Stimulated activated CD4-positive, alpha-beta T cell treated with anti-CD3 and anti-CD28 coated beads, Interleukin-1b, Interleukin-23, amount 100 ng/mL, for 24 hours (primary cell): Measurements from ENCODE around the gene LBHD2.
"Not testable (repeated sequence)": the region's sequence is repeated elsewhere in the genome, so short reads cannot be mapped to it uniquely, and the experiment has no call there.

Experiments
- DNase-seq, 4 experiments: peaks; one replicate each; pipeline ENCODE4 v3.0.0-alpha.2; 2020; ENCODE audit warnings: low read depth in 4 of 4, low spot score in 1 of 4

Gene LBHD2

DNA sequence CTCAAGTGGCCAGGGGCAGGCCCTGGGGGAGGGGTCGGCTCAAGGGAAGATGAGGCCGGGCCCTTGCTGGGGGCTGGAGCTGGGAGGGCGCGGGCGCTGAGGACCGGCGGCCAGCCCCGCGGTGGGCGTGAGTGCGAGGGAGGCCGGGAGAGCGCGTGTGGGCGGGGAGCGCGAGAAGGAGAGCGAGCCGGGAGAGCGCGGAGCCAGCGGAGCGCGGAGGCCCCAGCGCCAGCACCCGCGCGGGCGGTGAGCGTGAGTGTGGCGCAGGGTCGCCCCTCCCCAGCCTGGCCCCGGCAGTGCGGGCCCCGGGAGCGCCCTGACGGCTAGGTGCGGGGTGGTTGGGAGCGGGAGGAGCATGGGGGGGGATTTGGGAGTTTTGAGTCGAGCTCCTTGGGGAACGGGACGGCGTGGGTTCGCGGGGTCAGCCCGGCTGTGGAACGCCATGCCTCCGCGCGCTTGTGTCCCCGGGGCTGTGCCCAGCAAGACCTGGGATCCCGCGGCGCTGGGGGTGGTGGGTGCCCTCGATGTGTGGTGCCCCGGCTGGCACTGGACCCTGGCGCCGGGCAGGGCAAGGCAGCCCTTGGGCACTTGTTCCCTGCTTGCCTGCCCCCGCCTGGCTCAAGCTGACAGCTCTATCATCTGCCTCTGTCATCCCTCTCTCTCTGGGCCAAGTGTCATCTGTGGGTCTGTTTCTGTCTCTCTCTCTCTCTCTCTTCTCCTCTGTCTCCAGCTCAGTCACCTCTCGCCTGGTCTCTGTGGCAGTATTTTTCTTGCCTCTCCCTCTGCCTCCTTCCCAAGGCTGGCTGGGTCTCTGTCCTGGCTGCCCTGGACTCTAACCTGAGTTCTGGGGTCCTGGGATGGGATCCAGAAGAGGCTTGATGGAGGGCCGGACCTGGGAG lies at the start of gene LBHD2:
TSS of gene LBHD2 (plus strand) at position 190 of the 899 bp plus-strand sequence. CDS start 1,803 bp downstream, outside the sequence.
- no peak for DNase-seq

DNA sequence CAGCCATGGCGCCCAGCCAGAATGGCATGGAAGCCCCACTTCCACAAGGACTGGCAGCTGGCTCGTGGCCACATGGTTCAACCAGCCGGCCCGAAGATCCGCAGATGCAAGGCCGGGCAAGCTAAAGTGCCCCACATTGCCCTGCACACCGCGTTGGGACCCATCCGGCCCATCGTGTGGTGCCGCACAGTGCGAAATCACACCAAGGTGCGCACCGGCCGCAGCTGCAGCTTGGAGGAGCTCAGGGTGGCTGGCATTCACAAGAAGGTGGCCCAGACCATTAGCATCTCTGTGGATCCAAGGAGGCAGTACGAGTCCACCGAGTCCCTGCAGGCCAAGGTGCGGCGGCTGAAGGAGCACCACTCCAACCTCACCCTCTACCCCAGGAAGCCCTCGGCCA lies 42.5 kb upstream of the LBHD2 start:
- DNase-seq = no peak

DNA sequence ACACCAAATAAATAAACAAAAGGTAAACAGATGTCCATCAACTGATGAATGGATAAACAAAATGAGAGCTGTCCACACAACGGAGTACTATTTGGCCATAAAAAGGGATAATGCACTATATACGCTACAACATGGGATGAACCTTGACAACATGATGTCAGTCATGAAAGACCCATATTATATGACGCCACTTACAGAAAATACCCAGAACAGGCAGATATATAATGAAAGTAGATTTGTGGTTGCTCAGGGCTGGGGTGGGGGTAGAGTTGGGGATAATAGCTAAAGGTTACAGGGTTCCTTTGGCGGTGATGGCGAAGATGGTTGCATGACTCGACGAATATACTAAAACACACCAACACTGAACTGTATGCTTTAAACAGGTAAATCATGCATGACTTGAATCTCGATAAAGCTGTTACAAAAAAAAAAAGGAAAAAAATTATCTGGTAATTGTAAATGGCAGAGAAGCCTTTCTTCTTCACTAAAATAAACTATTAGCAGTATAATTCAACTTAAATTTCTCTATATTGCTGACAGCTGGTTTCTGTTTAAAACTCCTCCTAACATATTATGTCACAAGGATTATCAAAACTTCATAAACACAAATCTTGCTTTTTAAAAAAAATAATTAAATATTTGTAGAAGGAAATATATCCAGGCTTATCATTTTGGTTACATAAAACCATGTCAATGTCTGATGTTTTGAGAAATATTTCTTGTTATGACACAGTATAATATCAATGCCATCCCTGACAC lies 40.6 kb upstream of the LBHD2 start:
- no peak for DNase-seq

DNA sequence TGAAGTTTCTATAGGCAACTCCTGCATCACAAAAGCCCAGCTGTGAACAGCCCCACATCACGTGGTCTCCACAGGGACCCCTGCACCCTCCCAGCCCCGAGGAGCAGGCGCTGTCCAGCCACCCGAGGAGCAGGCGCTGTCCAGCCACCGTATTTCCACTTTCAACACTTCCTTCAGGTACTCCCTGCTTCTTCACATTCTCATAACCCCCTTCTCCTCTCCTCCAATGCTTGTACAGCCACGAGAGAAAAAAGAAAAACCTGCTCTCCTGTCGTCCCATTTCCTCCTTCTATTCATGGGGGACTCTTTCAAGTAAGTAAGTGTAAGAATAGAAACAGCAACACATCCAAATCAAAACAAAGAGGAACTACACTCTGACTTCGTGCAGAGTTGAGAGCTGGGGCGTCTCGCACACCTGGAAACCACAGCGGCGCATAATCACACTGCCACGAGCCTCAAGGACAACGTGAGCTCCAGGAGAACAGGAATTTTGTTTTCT lies 38.6 kb upstream of the LBHD2 start:
- no peak for DNase-seq

DNA sequence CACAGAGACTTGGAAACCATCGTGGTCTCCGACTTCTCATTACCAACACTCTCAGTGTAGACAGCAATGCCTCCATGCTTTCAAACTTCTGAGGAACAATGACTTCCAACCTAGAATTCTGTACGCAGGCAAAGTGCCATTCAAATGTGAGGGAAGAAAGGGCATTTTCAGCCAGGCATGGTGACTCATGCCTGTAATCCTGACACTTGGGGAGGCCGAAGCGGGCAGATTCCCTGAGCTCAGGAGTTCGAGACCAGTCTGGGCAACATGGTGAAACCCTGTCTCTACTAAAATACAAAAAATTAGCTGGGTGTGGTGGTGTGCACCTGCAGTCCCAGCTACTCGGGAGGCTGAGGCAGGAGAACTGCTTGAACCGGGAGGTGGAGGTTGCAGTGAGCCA lies 36.6 kb upstream of the LBHD2 start:
- not testable (repeated sequence) for DNase-seq

DNA sequence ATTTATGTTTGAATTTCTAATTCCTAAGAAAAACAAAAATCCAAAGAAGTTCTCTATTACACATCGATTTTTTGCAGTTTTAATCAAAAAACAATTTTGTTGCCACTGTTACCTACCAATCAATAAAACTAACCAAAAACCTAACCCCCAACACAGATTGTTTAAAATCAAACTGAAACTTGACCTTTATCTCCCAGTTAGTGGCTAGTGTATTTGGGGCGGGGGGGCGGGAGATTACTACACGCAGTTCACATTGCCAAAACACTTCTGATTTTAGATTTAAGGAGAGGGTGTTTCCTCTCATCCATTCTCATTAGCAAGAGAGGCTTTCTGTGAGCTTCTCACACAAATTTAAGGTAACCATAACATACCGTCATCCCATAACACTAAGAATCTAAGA lies 33.1 kb upstream of the LBHD2 start:
- DNase-seq = no peak

DNA sequence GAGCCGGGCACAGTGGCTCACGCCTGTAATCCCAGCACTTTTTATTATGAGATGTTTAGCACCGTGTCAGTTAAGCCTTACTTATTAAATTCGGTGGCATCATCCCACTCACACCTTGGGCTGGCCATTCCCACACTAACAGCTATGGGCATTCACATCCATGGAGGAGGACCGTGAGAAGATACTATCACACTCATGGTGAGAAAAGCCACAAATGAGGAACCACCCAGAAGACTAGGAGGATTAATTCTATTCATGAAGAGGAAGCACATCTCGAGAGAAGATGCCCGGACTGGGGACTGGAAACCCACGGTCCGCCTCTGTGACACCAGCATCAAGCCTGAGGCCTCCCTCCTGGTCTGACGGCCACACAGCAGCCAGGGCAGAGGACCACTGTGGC lies 31.6 kb upstream of the LBHD2 start:
- DNase-seq = no peak

DNA sequence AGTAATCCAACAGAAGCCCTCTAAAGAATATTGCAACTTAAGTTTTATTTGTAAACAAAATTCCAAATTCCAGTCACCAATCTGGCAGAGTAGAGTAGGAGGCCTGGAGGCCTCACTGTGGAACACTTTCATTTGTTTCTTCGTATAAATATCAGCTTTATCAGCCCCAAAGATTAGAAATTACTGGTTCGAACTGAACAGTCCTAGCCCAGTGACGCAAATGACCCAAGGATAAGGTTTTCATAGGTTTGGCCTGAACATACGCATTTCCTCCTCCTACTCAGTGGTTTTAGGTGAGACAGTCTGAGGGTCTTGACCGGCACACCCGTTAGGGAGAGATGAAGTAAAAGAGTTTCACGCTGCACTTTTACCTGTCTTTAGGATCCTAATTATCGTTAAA lies 28.3 kb upstream of the LBHD2 start:
- DNase-seq = no peak

DNA sequence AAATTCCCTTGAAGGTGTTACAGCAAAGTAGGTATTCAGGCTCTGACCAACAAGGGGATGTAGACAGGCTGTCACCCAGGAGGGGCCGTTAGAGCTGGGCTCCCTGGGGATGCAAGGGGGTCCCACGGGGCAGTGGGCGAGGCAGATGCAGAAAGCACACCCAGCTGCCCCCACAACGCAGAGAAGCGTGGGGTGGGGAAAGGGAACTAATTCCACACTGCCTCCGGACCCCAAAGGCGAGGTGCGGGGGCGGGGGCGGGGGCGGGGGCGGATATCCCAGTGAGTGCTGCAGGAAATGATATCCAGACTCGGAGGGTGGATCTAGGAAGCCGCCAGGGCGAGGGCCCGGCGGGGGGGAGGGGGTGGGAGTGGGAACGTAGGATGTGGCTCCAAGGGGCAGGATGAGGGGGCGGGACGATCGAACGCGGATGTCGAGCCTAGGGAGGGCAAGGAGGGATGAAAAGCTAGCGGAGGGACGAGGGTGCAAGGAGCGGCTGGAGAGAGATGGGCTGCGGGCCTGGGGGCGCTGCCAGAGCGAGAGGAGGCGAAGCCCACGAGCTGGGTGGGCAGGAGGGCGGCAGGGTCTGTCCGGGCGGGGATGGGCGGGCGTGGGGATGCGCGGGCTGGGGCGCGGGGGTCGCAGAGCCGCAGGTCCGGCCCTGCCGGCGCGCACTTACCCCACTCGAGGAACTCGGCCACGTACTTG lies 27.5 kb upstream of the LBHD2 start:
- no peak for DNase-seq

DNA sequence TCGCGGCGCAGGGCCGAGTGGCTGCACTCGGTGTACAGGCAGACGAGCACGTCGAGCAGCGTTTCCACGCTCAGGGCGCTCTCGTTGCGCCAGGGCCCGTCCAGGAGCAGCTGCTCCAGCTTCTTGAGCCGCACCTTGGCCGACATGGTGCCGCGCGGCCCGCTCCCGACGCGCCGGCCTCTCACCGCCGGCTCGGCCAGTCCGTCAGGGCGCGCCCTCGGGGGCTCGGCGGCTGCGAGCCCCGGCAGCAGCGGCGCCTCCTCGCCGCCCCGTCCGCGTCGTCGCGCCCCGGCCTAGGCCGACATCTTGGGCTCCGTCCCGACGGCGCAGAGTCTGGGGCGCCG lies 27.0 kb upstream of the LBHD2 start:
- DNase-seq = no peak

DNA sequence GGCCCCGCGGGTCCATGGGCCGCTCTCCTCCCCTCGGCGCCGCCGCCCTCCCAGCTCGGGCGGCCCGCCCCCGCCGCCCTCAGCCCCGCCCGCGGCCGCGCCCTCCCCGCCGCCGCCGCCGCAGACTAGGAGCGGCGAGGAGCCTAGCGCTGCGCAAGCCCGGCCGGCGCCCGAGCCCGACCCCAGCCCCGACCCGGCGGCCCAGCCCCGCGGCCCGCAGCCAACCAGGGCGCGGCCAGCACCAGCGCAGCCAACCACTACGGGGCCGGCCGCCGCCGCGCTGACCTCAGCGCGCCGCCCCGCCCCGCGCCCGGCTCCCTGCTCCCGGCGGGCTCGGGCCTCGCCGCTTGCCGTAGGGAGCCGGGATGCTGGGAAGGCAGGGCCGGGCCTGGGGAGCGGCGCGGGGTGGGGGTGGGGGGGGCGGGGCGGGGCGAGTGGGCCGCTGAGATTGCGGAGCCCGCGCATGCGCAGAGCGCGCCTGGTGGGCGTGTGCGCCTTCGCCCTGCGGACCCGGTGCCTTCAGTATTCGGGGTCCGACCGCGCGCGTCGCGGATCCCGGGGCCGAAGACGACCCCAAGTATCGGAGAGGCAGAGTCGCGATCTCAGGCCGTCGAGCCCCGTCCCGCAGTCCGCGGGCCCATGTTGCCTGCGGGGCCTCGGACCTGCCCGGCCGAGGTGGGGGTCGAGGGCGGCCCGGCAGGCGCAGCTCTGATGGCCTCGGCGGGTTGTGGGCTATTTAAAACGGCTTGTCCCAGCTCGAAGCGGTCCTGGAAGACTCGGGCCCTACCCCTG lies 26.4 kb upstream of the LBHD2 start, which contains the start of gene CDC42BPB:
TSS of gene CDC42BPB (minus strand) at position 178 of the 792 bp plus-strand sequence. CDS start 376 bp downstream, outside the sequence.
- DNase-seq = peak in 2 of 4 experiments; percentile 25 to 53

DNA sequence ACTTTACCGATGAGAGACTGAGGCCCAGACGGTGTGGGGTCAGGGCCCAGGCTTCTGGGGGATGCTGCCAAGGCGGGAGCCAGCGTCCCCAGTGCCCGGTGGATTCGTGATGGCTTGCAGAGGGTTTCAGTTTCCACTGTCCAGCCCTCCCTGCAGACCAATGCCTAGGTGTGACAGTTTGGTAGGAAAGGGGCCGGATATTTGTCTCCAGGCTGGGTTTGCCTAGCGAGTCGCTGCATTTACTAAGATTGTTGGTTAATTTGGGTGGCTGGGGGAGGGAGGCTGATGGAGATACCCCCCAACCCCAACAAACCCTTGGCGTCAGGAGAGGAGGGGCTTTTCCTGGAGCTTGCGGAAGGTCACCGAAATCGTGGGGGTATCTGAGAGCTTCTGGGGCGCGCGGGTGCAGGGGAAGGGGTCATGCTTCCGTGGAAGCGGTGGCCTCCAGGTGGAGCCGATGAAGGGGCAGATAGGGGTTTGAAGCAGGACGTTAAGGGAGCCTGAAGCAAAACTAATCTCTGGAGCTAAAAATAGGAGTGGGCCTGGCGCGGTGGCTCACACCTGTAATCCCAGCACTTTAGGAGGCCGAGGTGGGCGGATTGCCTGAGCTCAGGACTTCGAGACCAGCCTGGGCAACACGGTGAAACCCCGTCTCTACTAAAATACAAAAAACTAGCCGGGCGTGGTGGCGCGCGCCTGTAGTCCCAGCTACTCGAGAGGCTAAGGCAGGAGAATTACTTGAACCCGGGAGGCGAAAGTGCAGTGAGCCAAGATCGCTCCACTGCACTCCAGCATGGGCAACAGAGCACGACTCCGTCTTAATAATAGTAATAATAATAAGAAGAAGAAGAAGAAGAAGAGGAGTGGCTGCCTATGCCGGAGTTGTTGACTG lies 25.6 kb upstream of the LBHD2 start:
- no peak for DNase-seq

DNA sequence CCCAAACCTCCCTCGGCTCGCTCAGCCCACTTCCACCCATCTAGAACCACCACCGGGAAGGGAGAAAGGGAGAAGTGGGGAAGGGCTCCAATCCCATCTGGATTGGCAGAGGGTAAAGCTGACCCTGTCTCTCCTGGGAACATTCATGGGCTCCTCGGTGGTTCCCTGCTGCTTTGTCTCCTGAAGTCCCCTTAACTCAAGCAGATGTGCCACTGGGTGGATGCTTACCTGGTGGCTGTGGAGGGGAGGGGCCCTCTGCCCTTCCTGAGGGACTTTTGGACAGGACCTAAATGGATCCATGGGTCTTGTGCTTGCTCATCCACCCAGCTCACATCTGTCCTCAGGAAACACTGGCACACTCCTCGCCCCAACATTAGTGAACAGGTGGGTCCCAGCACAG lies 24.5 kb upstream of the LBHD2 start:
- DNase-seq = no peak

DNA sequence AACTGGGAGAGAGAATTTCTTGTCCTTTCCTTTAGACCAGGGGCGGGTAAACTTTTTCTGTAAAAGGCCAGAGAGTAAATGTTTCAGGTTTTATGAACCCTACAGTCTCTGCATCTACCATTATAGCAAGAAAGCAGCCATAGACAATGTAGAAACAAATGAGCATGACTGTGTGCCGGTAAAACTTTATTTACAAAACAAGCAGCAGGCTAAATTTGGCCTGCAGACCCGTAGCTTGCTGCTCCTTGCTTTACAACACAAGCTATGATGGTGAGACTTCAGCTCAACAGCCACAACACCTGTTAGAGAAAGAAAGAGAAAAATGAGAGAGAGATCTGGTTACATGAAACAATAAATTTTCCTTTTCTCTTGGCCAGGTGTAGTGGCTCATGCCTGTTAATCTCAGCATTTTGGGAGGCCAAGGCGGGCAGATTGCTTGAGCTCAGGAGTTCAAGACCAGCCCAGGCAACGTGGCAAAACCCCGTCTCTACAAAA lies 22.5 kb upstream of the LBHD2 start:
- DNase-seq = no peak

DNA sequence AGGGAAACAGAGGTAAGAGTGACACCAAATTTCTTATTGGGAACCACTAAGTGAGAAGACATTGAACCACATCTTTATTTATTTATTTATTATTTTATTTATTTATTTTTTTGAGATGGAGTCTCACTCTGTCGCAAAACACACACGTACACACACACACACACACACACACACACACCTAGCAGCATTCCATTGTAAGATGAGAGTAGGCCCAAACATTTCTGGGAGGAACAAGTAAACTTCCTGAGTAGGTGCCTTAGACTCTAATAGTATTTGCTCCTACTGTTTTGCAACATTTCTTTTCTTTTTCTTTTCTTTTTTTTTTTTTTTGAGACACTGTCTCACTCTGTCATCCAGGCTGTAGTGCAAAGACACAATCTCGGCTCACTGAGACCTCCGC lies 19.6 kb upstream of the LBHD2 start:
- DNase-seq = no peak

DNA sequence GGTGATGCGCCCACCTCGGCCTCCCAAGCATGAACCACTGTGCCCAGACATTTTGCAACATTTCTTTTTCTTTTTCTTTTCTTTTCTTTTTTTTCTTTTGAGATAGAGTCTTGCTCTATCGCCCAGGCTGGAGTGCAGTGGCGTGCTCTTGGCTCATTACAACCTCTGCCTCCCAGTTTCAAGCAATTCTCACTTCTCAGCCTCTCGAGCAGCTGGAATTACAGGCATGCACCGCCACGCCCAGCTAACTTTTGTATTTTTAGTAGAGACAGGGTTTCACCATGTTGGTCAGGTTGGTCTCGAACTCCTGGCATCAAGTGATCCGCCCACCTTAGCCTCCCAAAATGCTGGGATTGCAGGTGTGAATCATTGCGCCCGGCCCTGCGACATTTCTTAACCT lies 19.0 kb upstream of the LBHD2 start:
- no peak for DNase-seq

DNA sequence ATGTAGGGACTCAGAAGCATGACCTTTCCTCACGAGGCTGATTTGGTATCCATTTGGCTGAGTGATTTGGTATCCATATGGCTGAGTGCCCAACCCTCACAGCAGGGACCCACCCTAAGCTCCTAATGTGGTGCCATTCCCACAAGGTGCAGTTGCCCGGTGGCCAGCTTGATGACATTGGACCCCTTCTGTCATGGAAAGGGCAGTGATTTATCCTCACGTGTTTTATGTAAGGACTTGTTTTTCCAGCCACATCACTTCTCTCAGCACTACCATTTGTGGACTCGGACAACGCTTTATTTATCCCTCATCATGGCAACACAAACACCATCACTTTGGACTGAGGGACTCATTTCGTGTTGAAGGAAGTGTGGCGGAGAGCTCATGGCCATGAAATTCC lies 18.1 kb upstream of the LBHD2 start:
- no peak for DNase-seq

DNA sequence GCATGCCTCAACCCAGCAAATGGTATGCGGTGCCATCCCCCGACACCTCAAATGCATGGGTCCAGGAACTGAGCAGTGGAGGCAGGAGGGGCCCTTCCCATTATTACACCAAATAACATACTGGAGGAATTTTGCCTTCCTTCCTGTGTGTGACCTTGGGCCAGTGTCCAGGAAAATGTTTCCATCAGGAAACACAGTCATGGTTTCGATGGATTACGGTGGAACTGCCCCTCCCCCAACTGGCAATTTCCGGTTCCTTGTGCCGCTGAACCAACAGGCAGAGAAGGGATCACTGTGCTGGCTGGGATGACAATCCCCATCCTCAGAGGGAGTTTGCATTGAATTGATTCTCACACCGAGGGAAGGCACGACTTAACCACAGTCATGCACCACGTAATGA lies 17.6 kb upstream of the LBHD2 start:
- DNase-seq = no peak

DNA sequence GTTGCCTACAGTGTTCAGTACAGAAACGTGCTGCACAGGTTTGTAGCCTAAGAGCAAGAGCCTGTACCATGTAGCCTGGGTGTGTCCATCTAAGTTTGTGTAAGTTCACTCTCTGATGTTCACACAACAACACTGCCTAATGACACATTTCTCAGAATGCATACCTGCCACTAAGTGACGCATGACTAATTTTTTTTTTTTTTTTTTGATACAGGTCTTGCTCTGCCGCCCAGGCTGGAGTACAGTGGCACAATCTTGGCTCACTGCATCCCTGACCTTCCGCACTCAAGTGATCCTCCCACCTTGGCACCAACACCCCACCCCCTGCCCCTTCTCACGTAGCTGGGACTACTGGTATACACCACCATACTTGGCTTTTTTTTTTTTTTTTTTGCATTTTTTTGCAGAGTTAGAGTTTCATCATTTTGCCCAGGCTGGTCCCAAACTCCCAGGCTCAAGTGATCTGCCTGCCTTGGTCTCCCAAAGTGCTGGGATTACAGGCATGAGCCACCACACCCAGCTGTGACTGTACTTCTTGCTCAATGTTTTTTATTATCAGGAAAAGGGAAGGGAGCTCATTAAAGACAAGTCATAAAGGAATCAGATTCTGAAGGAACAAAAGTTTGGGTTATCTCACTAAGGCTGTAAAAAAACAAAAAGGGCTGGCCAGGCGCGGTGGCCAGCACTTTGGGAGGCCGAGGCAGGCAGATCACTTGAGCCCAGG lies 16.6 kb upstream of the LBHD2 start:
- DNase-seq = no peak
